ENCODE measurements around the gene SLC39A13. TPM values are rescaled to one million over a fixed set of nuclear protein-coding genes. Genes with fewer than 3 reads are reported as not detected.

SLC39A13 gene
- total and polyA plus RNA-seq, 2 of the 4 experiments (the other 2 are of a cell fraction): 32.4 to 144 TPM

DNA sequence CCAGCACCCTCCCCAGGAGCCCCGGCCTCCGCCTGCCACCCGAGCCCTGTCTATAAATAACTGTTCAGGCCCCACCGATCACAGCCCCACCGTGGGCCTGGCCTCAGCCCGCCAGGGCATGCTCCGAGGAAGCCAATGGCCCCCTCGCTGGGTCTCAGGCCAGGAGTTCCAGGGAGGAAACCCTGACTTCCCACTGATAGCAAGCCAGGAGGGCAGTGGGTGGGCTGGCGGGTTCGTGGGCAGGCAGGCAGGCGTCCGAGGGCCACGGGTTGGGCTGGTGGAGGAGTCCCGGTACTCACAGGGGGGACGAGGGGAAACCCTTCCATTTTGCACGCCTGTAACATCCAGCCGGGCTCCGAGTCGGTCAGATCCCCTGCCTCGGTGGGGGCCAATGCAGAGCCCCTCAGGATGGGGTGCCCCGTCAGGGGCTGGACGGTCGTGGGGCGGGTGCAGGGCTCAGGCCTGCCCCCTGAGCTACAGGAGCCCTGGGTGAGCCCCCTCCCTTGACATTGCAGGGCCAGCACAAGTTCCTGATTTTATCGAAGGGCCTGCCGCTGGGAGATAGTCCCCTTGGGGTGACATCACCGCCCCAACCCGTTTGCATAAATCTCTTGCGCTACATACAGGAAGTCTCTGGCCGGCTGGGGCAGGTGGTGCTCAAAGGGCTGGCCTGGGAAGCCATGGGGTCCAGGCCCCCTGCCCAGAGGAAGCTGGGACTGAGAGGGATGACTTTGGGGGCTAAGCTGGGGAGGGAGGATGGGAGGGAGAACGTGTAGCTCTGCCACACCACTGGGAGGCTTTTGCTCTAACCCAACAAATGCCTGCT, 30.2 kb upstream of the SLC39A13 start, which contains the start of gene SPI1 (continued):
- TF ChIP-seq, protein P1, sequence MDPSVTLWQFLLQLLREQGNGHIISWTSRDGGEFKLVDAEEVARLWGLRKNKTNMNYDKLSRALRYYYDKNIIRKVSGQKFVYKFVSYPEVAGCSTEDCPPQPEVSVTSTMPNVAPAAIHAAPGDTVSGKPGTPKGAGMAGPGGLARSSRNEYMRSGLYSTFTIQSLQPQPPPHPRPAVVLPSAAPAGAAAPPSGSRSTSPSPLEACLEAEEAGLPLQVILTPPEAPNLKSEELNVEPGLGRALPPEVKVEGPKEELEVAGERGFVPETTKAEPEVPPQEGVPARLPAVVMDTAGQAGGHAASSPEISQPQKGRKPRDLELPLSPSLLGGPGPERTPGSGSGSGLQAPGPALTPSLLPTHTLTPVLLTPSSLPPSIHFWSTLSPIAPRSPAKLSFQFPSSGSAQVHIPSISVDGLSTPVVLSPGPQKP (IDR thresholded peaks at IDR 0.05; ENCODE audit: borderline replicate concordance, low read depth, low read length): no peak

DNA sequence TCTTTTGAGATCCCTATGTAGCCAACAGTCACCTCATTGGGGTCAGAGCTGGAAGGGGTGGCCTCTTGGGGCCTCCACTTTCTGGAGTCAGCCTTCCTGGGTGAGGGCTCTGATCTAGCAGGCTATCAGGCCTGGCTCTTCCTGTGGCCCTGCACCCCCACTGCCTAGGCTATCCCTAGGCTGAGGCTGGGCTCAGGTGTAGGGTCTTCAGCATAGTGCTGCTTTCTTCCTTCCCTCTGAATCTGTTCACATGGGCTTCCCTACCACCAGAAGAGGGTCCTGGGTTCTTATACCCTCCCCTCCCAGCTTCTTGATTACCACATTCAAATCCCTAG, 29.6 kb upstream of the SLC39A13 start:
- in situ Hi-C loops (cut with MboI; ENCODE audit: low sequenced_read_pairs): no loop called here
- intact Hi-C loops (cut with micrococcal nuclease): no loop called here
- dilution Hi-C loops (cut with HindIII; ENCODE audit: low sequenced_read_pairs, unreplicated experiment): no loop called here
- no peak overlapping the region for H3K4me2 ChIP-seq (ENCODE audit: low read depth, low read length)
- no peak overlapping the region for H4K91ac ChIP-seq (ENCODE audit: insufficient read depth, low read depth, low read length)
- no peak for TF ChIP-seq POLR2A (IDR thresholded peaks at IDR 0.05; ENCODE audit: low read depth, low read length)
- TF ChIP-seq RAD21 (IDR thresholded peaks at IDR 0.05; ENCODE audit: low read length): no peak
- no peak for TF ChIP-seq SMC3 (IDR thresholded peaks at IDR 0.05; ENCODE audit: low read depth, low read length)
- POLR2A ChIA-PET (ENCODE audit: unreplicated experiment): no interaction called here
- no peak overlapping the region for H2BK20ac ChIP-seq (ENCODE audit: low read depth, low read length)
- H2AFZ ChIP-seq (replicated peaks; ENCODE audit: low read length, poor library complexity): no peak overlapping the region
- peaks cover 5% of the 10 kb centered on the region for H3K4me1 ChIP-seq (ENCODE audit: control insufficient read depth, insufficient read depth, low read length)
- H2BK120ac ChIP-seq (ENCODE audit: low read depth, low read length): no peak overlapping the region
- no peak for DNase-seq
- no peaks in the 10 kb centered on the region for H3K79me1 ChIP-seq (ENCODE audit: low read depth in 1 of 2, low read length in 2 of 2)
- H3K9me3 ChIP-seq (ENCODE audit: control insufficient read depth, insufficient read depth, low read length): no peaks in the 10 kb centered on the region
- CTCF ChIA-PET: no interaction called here
- no peak for ATAC-seq (ENCODE audit: low read depth)
- no peak overlapping the region for H3K9ac ChIP-seq (ENCODE audit: low read depth, low read length)
- no peak overlapping the region for H3K23ac ChIP-seq (ENCODE audit: low read depth, low read length)
- no peak overlapping the region for H2AK5ac ChIP-seq (ENCODE audit: low read depth, low read length)
- H3K56ac ChIP-seq (ENCODE audit: extremely low read depth, insufficient read depth, low read length): no peak overlapping the region
- H3K9me1 ChIP-seq (ENCODE audit: insufficient read depth, low read length): peaks cover 9% of the 10 kb centered on the region
- no peak overlapping the region for H4K5ac ChIP-seq (ENCODE audit: low read depth, low read length)
- no peak overlapping the region for H2AK9ac ChIP-seq (replicated peaks; ENCODE audit: low read depth, low read length, poor library complexity)
- H2BK5ac ChIP-seq (ENCODE audit: low read depth, low read length, poor library complexity, severe bottlenecking): no peak overlapping the region
- H3K27ac ChIP-seq (ENCODE audit: insufficient read depth, low read length): no peak overlapping the region
- H4K8ac ChIP-seq (ENCODE audit: low read depth in 2 of 2, low read length in 2 of 2): no peak overlapping the region
- H3K18ac ChIP-seq (ENCODE audit: low read depth, low read length): no peak overlapping the region
- H3K14ac ChIP-seq (replicated peaks; ENCODE audit: low read depth, low read length): no peak overlapping the region
- H3K36me3 ChIP-seq (ENCODE audit: control insufficient read depth, insufficient read depth, low read length): no peaks in the 10 kb centered on the region
- H2BK15ac ChIP-seq (ENCODE audit: low read depth, low read length): no peak overlapping the region
- no peak overlapping the region for H3K4ac ChIP-seq (ENCODE audit: low read depth, low read length)
- no TSS peak for BruUV-seq (replicated peaks)
- peaks cover 7% of the 10 kb centered on the region; the same call in 1 of the 2 replicates for H3K27me3 ChIP-seq (ENCODE audit: control insufficient read depth, insufficient read depth, low read length)
- H4K20me1 ChIP-seq (ENCODE audit: insufficient read depth, low read length): no peaks in the 10 kb centered on the region; the same call in 1 of the 2 replicates
- H3K4me3 ChIP-seq (ENCODE audit: insufficient read depth, low read depth, low read length): no peak overlapping the region

Data from IMR-90 (cell line).